ENCODE measurements around the gene ETHE1. TPM values are rescaled to one million over a fixed set of nuclear protein-coding genes. Genes with fewer than 3 reads are reported as not detected.

ETHE1 gene
- total and polyA plus RNA-seq, 12 donors: 5.1 to 23.6 (median 13.0) TPM

DNA sequence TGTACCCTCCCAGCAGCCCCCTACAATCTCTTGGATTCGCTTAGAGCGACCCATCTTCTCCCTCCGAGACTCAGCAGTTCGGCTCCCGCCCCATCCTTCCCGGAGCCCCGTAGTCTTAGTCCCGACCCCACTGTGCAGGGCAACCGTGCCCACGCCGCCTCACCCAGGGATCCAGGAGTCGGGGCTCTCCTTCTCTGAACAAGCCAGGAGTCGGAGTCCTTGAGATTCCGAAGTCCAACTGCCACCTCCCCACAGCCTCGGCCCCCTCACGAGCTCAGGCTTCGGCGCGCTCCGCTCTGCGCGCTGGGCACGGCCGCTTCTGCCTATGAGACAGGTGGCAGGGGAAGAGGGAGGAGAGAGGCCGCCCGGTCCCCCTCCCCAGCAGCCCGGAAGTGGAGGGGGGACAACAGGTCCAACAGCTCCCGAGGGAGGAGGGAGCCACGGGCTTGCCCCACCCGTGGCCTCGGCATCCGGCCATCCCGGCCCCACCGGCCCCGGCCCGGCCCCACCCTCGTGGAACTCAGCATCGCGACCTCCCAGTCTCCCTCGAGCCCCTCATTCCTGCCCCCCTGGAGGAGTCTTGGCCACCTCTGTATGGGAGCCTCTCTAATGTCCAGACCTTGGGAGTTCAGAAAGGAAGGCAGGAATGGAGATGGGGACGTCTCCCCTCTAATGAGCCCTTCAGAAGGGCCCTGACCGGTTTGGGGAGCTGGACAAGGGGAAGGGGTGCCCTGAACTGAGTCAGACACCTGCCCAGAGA, 22.4 kb downstream of the ETHE1 start, which contains the start of gene PHLDB3:
PHLDB3 (minus strand) TSS at position 321 of the 760 bp plus-strand sequence. CDS start 628 bp downstream, outside the sequence.
- intact Hi-C loops (cut with DNase I): loop anchor here in 6 of 10 donors (5.0 kb wide), 3 partner anchors 37 to 52 kb away; partner anchors contain the start of gene LYPD3 (in 1 of the 6)
- 4% methylated on average over 41 to 42 of the region's 42 CpGs for WGBS, 2 donors
- Histone ChIP-seq H3K36me3 (peaks cover 0 to 36% (median 0%) of the 10 kb centered on the region in 9 donors), H3K27ac (peak within 1 kb of the TSS; percentile 55 to 92 (median 86)), H3K27me3 (no peaks in the 10 kb centered on the region), H3K4me3 (peak within 1 kb of the TSS; percentile 61 to 89 (median 80)), H3K4me1 (peaks cover 0 to 35% (median 14%) of the 10 kb centered on the region in 9 donors), H3K9me3 (no peaks in the 10 kb centered on the region)
- no peak for TF ChIP-seq CTCF (IDR thresholded peaks at IDR 0.05)
- DNase-seq: peak; percentile 29 to 46
- ATAC-seq: peak; percentile 26 to 63 (median 35)

GRCh38 chr19:43503501-43504425, 23.2 kb downstream of the ETHE1 start:
- intact Hi-C loops (cut with DNase I): loop anchor here in 6 of 10 donors (5.0 kb wide), 3 partner anchors 36 to 51 kb away; partner anchors contain the start of gene LYPD3 (in 1 of the 6)
- Histone ChIP-seq H3K27me3 (no peaks in the 10 kb centered on the region), H3K4me3 (peak overlapping the region; percentile 61 to 89 (median 80)), H3K9me3 (no peaks in the 10 kb centered on the region), H3K4me1 (peaks cover 0 to 43% (median 20%) of the 10 kb centered on the region in 9 donors), H3K36me3 (peaks cover 0 to 29% (median 0%) of the 10 kb centered on the region in 9 donors), H3K27ac (peak overlapping the region; percentile 55 to 92 (median 86))
- peak; percentile 98 for DNase-seq
- ATAC-seq: peak; percentile 98 to 99 (median 99)
- peak in 4 of 9 donors; percentile 29 to 52 (median 42) for TF ChIP-seq CTCF (IDR thresholded peaks at IDR 0.05)
- 1% methylated on average over 64 of the region's 64 CpGs for WGBS, 2 donors

DNA sequence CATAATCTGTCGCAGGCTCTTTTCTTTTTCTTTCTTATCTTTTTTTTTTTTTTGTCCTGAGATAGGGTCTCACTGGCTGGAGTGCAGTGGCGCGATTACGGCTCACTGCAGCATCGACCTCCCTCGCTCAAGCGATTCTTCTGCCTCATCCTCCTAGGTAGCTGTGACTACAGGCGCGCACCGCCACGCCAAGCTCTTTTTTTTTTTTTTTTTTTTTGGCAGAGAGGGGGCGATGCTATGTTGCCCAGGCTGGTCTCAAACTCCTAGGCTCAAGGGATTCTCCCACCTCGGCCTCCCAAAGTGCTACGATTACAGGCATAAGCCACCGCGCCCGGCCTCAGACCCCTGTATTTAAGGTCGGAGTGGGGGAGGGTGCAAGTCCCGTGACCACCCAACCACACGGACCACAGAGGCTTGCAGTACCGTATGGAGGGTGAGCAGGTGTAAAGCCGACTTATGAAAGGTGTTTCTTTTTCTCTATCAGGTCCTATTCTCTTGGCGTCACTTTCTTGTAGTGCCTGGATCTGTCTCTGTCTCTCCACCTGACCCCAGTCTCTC, 24.5 kb downstream of the ETHE1 start:
- WGBS, 2 donors: 77 to 78% methylated on average over 23 of the region's 23 CpGs
- H3K9me3 ChIP-seq: no peaks in the 10 kb centered on the region
- peak overlapping the region in 2 of 10 donors; percentile 78 to 89 for H3K4me3 ChIP-seq
- H3K27me3 ChIP-seq: no peaks in the 10 kb centered on the region
- ATAC-seq (no peak), DNase-seq (no peak)
- intact Hi-C loops (cut with DNase I): loop anchor here in 6 of 10 donors (5.0 kb wide), 3 partner anchors 35 to 50 kb away; partner anchors contain the start of gene LYPD3 (in 1 of the 6)
- peaks cover 0 to 53% (median 28%) of the 10 kb centered on the region in 9 donors for H3K4me1 ChIP-seq
- no peak for TF ChIP-seq CTCF (IDR thresholded peaks at IDR 0.05)
- H3K36me3 ChIP-seq: peaks cover 0 to 23% (median 0%) of the 10 kb centered on the region in 9 donors
- H3K27ac ChIP-seq: no peak overlapping the region

All from heart right ventricle (tissue), 16 donors.